Mucosa of stomach (tissue), 1 donor: Measurements from ENCODE around the gene MCAT.

Source experiments
- H3K27me3 ChIP-seq: one replicate; pipeline ENCODE4 v1.7.0; 2013; ENCODE audit warnings: mild to moderate bottlenecking, low read length; ENCODE audit not compliant: control insufficient read depth, insufficient read depth
- H3K36me3 ChIP-seq: one replicate; pipeline ENCODE4 v1.7.0; 2013; ENCODE audit warnings: low read length; ENCODE audit not compliant: control insufficient read depth, insufficient read depth
- H3K4me1 ChIP-seq: one replicate; pipeline ENCODE4 v1.7.0; 2013; ENCODE audit warnings: mild to moderate bottlenecking, low read length; ENCODE audit not compliant: control insufficient read depth, insufficient read depth
- H3K4me3 ChIP-seq: one replicate; pipeline ENCODE4 v1.7.0; 2013; ENCODE audit warnings: low read length
- H3K9ac ChIP-seq: one replicate; pipeline ENCODE4 v1.7.0; 2013; ENCODE audit warnings: mild to moderate bottlenecking, low read length, moderate library complexity
- H3K9me3 ChIP-seq: one replicate; pipeline ENCODE4 v1.7.0; 2013; ENCODE audit warnings: mild to moderate bottlenecking, low read length, moderate library complexity; ENCODE audit not compliant: control insufficient read depth
- donor health status: Pancreatic carcinoma.

Gene MCAT

DNA sequence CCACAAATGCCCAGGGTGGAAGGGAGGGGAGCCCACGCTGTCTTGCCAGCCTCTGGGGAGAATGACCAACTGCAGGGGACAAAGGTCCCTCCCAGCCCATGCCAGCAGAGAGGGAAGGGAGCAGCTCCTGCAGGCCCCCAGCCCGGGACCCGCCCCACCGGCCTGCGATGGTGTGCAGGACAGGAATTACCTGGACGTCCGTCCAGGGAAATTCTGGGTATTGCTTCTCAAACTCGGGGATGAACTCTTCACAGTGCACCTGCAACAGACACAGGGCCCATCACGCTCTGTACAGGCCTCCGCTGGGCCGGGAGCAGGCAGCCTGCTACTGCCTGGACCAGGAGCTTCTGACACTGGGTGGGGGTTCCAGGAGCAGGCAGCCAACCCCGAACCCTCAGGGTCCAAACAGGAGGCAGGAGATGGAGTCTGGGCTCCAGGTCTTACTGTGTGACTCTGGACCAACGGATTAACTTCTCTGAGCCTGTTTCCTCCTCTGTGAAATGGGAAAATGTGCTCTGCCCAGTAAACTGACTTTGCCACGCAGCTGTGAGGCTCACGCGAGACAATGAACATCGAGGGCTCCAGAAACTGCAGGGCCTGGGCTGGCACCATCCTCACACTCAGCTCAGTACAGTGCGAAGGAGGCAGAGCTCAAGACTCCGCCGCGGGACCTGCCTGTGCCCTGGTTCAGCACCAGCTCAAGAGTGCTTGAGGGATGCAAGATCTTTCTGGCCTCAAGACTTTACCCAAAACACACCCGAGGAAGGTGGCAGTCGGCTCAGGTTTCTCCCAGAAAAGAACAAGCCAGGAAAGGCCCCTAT lies 26.3 kb upstream of the MCAT start:
- Histone ChIP-seq H3K36me3 (peaks cover 22% of the 10 kb centered on the region), H3K4me1 (peaks cover 44% of the 10 kb centered on the region), H3K9ac (peak overlapping the region; percentile 47), H3K4me3 (no peak overlapping the region), H3K9me3 (no peaks in the 10 kb centered on the region), H3K27me3 (no peaks in the 10 kb centered on the region)

DNA sequence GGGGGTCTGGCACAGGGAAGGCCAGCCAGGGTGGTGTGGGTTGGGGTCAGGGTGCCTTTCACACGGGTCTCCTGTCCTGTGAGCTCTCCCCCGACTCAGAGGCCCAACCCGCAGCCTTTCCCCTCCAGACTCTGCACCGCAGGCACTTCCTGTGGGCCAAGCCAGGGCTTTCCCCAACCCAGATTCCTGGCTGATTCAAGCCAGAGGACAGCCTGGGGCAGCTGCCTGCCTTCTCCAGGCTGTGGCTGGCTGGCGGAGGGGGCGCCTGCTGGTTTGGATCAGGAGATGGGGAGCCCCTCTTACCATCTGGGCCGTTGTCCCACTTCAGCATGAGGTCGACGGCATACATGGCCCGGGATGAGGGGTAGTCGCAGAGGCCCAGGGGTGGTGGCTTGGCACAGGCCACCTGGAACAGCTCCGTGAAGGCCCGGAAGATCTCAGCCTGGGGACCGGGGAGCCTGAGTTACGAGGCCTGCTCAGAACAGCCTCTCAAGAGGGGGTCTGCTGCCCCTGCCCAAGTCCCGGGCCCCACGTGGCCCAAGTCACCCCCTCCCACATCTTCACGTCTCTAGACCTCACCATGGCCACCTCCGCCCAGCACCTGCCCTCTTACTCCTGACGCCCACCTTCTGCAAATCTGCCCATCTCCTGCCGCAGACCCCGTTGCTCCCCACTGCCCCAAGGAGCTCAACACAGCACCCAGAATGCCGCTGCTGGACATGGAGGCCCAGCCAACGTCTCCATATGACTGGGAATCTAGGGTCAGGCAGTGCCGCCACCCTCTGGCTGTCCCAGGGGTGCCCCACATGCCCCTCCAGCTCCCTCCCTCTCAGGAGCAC lies 25.5 kb upstream of the MCAT start:
- peaks cover 22% of the 10 kb centered on the region for H3K36me3 ChIP-seq
- no peaks in the 10 kb centered on the region for H3K9me3 ChIP-seq
- no peak overlapping the region for H3K4me3 ChIP-seq
- H3K4me1 ChIP-seq = peaks cover 50% of the 10 kb centered on the region
- no peaks in the 10 kb centered on the region for H3K27me3 ChIP-seq
- H3K9ac ChIP-seq = peak overlapping the region; percentile 34

DNA sequence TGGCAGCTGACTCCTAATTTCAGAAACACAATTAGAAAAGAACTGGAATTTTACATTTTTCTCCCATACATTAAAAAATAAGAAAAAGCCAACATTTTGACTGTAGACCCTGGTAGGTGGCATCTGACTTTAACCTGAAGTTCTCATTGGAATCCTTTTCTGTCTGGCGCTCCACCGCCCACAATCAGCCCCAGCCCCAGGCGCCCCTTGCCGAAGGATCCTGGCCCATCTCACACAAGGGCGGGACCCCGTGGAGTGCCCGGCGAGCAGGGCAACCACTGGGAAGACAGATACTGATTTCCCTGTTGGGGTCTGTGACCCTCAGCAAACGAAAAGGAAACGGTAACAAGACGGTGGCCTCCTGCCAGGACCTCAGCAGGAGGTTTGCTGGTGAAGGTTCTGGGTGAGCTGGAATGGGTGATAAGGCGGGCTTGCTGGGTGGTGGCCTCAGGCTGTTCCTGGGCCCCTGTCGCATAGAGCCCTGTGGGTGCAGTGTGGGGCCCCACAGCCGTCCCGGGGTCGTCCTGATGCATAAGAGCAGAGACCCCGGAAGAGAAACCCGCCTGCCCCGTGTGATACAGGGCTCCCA lies 23.9 kb upstream of the MCAT start:
- H3K4me3 ChIP-seq = no peak overlapping the region
- no peaks in the 10 kb centered on the region for H3K27me3 ChIP-seq
- H3K36me3 ChIP-seq = peaks cover 26% of the 10 kb centered on the region
- no peaks in the 10 kb centered on the region for H3K9me3 ChIP-seq
- no peak overlapping the region for H3K9ac ChIP-seq
- H3K4me1 ChIP-seq = peaks cover 61% of the 10 kb centered on the region

DNA sequence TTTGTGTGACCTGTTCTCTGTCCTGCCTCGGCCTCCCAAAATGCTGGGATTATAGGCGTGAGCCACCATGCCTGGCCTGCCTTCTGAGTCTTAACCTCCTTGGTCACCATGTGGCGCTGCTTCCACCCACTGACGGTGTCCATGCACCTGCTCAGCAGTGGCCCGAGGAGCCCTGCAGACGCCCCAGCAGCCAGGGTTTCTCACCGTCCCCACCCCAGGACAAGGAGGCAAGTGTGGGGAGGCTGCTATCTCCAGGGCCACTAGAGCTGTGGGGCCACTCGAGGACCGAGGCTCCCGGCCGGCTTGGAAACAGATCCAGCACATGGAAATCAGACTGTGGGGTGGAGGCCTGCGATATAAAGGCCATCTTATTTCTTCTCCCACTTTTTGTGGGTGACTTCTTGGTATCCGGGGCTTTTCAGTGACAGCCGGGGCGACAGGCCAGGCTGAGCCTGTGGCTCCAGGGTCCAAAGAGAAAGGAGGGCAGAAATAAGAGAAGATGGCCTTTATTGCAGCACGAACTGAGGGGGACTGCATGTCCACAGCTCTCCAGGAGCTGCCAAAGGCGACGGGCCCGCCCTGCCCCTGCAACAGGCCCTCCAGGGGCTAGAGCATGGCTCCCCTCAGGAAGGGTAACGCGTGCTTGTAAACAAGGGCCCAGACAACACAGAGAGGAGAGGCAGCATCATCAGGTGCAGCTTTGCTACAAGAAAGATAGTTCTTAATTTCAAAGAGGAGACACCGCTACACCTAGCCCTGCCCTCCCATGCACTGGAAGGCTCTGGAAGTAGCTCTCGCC lies 23.1 kb upstream of the MCAT start:
- peaks cover 54% of the 10 kb centered on the region for H3K4me1 ChIP-seq
- H3K27me3 ChIP-seq = no peaks in the 10 kb centered on the region
- no peaks in the 10 kb centered on the region for H3K9me3 ChIP-seq
- H3K9ac ChIP-seq = no peak overlapping the region
- H3K4me3 ChIP-seq = no peak overlapping the region
- peaks cover 26% of the 10 kb centered on the region for H3K36me3 ChIP-seq

DNA sequence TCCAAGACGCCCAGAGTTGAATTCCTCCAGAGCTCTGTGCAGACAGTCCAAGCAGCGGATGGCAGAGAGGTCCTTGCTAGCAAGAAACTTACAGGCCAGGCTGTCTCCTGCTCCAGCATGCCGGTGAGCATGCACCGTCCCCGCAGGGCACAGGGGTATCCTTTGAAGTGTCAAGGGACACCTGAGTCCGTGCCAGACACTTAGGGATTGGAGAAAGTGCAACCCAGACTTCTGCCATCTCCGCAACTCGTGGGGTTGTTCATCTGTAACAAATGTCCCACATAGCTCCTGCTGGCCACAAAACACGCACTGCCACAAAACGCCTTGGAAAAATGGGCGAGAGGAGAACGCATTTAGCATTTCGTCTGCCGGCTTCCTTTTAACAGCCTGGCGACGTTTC lies 21.4 kb upstream of the MCAT start:
- H3K4me1 ChIP-seq = peaks cover 53% of the 10 kb centered on the region
- H3K4me3 ChIP-seq = no peak overlapping the region
- peaks cover 23% of the 10 kb centered on the region for H3K36me3 ChIP-seq
- H3K27me3 ChIP-seq = no peaks in the 10 kb centered on the region
- H3K9me3 ChIP-seq = no peaks in the 10 kb centered on the region
- H3K9ac ChIP-seq = no peak overlapping the region

DNA sequence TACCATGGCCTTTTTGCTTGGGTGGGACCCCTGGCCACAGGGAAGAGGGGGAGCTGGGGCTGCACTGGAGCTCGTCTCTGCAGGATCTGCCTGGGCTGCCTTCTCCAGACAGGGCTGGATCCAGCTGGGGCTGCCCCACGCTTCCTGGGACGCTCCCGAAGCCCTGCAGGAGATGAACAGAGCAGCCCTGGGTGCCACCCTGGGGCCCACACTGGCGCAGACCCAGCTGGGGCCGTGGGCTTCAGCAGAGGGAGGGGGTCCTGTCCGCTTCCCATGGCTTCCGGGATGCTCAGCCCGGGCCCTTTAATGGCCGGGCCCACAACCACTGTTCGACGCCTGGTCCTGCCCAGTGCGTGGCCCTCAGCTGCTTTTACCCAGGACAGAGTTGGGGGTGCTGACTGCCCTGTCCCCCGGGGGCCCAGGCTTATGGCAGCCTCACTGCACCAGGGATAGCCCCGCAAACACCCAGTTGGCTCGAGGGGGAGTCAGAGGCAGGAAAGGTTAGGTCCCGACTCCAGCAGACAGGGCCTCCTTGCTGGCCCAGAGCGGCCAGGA lies 20.1 kb upstream of the MCAT start:
- Histone ChIP-seq H3K9ac (peak overlapping the region; percentile 61), H3K9me3 (no peaks in the 10 kb centered on the region), H3K4me1 (peaks cover 55% of the 10 kb centered on the region), H3K36me3 (peaks cover 16% of the 10 kb centered on the region), H3K4me3 (no peak overlapping the region), H3K27me3 (no peaks in the 10 kb centered on the region)

DNA sequence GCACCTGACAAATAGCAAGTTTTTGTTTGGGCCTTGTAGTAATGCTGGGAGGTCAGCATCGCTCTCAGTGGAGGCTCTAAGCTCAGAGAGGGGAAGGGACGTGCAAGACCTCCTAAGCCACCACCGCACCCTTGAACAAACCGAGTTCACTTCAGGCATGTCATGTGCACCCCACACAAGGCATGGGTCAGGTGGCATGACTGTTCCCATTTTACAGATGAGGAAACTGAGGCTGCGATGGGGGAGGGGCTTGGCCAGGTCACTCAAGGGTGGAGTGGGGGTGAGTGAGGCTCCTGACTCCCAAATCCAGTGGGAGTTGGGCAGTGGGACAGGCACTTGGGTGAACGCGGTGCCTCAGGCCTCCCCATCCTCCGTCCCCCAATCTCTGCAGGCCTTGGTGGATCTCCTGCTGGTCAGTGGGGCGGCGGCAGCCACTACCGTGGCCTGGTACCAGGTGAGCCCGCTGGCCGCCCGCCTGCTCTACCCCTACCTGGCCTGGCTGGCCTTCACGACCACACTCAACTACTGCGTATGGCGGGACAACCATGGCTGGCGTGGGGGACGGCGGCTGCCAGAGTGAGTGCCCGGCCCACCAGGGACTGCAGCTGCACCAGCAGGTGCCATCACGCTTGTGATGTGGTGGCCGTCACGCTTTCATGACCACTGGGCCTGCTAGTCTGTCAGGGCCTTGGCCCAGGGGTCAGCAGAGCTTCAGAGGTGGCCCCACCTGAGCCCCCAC lies 19.4 kb upstream of the MCAT start:
- H3K9me3 ChIP-seq = no peaks in the 10 kb centered on the region
- H3K9ac ChIP-seq = no peak overlapping the region
- H3K27me3 ChIP-seq = no peaks in the 10 kb centered on the region
- H3K4me3 ChIP-seq = no peak overlapping the region
- peaks cover 10% of the 10 kb centered on the region for H3K36me3 ChIP-seq
- H3K4me1 ChIP-seq = peaks cover 60% of the 10 kb centered on the region

DNA sequence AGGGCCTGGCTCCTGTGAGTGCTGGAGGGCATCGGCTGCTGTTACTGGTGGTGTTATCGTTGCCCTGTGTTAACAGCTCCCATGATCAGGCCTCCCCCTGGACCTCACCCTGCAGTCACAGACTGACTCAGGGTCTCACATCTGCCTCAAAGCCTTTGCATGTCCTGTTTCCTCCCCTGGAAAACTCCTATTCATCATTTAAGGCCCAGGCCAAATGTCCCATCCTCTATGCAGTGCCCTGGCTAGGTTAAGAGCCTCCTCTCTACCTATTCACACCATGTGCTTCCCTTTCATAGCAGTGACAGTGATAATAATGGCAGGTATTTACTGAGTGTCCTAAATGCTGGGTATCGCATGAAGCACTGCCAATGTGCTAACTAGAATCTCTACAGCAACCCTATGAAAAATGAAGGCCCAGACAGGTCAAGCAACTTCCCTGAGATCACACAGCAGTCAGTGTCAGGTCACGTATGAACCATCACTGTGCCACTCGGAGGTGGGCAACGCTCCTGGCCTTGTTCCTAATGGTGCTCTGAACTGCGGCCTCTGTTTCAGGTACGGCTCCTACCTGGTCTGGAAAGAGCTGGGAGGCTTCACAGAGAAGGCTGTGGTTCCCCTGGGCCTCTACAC lies 17.4 kb upstream of the MCAT start:
- Histone ChIP-seq H3K4me1 (peaks cover 79% of the 10 kb centered on the region), H3K36me3 (peaks cover 9% of the 10 kb centered on the region), H3K27me3 (no peaks in the 10 kb centered on the region), H3K9ac (peak overlapping the region; percentile 16), H3K4me3 (no peak overlapping the region), H3K9me3 (no peaks in the 10 kb centered on the region)

DNA sequence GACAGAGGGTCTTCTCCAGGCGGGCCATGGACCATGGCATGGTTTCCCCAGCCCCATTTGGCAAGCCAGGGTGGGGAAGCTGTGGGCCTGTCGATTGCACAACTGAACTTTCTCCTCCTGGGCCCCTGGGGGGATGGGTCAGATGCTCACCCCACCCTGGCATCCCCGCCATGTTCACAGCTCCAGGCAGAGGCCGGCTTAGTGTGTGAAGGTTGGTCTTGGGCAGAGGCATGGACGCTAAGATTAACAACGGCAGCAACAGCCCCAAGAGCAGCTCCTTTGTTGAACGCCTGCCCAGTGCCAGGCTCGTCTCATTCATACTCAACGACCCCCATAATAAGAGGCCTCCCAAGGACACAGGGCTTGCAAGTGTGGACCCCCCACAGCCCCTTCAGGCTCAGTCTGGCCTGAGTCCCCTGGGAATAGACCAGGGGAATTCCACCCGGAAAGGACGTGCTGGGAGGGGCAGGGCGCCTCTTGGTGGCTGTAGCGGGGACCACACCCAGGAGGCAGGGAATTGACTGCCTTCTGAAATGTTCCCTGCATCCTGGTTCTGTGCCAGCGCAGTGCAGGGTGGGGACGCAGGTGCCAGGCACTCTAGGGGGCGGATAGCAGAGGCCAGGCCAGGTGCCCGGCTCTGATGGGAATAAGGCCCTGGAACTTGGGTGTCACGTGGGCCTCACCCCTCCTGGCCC lies 16.4 kb upstream of the MCAT start:
- Histone ChIP-seq H3K9me3 (no peaks in the 10 kb centered on the region), H3K4me1 (peaks cover 88% of the 10 kb centered on the region), H3K27me3 (no peaks in the 10 kb centered on the region), H3K4me3 (no peak overlapping the region), H3K36me3 (peaks cover 9% of the 10 kb centered on the region), H3K9ac (peak overlapping the region; percentile 31)

DNA sequence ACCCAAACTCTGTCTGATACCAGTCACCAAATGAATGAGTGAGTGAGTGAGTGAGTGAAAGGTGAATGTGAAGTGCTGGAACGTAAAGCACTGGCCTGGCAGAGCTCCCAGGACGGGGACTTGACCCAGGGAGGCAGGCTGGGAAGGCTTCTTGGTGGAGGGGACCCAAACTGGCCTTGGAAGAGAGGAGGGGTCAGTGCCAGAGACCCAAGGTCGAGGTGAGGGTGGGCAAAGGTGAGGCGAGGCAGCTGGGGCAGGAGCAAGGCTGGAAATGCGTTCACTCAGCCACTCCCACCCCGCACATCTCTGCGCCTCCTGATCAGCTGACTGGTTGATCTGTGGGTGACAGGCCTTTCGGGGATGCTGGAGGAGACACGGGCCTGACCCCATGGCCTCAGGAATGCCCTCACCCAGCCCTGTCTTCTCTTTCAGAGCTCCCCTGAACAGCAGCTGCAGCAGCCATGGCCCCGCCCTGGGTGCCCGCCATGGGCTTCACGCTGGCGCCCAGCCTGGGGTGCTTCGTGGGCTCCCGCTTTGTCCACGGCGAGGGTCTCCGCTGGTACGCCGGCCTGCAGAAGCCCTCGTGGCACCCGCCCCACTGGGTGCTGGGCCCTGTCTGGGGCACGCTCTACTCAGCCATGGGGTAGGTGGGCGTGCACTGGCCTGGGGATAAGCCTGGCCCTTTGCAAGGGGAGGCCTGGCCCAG lies 15.7 kb upstream of the MCAT start:
- peak overlapping the region; percentile 31 for H3K9ac ChIP-seq

More for the DNA sequence above, 15.7 kb upstream of the MCAT start:
- H3K9me3 ChIP-seq = no peaks in the 10 kb centered on the region
- no peak overlapping the region for H3K4me3 ChIP-seq
- peaks cover 87% of the 10 kb centered on the region for H3K4me1 ChIP-seq
- H3K36me3 ChIP-seq = peaks cover 9% of the 10 kb centered on the region
- H3K27me3 ChIP-seq = no peaks in the 10 kb centered on the region
